ENCODE data around the gene GARNL3.

GARNL3 gene

DNA sequence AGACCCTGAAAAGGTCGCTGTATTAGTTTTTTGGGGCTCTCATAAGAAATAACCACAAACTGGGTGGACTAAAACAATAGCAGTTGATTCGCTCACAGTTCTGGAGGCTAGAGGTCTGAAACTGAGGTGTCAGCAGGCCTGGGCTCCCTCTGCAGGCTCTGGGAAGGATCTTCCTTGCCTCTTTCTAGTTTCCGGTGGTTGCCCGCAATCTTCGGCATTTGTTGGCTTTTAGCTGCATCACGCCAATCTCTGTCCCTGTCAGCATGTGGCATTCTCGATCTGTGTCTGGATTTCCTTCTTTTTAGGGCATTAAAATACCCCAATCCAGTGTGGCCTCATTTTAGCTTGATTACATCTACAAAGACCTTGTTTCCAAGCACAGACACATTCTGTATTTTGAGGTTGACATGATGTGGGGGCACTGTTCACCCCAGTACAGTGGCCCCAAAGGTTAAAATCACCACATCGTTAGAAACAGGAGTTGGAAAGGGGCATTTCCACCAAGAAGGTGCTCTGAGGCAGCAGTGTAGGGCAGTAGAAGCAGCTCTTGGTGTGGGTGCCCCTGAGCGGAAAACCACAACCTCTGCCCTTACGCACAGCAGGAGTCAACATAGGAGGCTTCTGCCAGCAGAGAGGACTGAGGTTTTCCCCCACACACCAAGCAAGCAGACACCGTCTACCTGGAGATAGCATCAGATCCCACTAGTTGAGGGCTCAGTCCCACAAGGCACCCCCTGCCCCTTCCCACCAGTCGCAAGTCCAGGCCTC lies 173.1 kb downstream of the GARNL3 start:
- no peak overlapping the region for H3K4me3 ChIP-seq (ENCODE audit: low read depth, low read length)
- TF ChIP-seq, protein P1, sequence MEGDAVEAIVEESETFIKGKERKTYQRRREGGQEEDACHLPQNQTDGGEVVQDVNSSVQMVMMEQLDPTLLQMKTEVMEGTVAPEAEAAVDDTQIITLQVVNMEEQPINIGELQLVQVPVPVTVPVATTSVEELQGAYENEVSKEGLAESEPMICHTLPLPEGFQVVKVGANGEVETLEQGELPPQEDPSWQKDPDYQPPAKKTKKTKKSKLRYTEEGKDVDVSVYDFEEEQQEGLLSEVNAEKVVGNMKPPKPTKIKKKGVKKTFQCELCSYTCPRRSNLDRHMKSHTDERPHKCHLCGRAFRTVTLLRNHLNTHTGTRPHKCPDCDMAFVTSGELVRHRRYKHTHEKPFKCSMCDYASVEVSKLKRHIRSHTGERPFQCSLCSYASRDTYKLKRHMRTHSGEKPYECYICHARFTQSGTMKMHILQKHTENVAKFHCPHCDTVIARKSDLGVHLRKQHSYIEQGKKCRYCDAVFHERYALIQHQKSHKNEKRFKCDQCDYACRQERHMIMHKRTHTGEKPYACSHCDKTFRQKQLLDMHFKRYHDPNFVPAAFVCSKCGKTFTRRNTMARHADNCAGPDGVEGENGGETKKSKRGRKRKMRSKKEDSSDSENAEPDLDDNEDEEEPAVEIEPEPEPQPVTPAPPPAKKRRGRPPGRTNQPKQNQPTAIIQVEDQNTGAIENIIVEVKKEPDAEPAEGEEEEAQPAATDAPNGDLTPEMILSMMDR (IDR thresholded peaks at IDR 0.05; ENCODE audit: insufficient read depth, low read depth, low read length, missing control alignments) = no peak
- DNase-seq (ENCODE audit: low read depth) = no peak

DNA sequence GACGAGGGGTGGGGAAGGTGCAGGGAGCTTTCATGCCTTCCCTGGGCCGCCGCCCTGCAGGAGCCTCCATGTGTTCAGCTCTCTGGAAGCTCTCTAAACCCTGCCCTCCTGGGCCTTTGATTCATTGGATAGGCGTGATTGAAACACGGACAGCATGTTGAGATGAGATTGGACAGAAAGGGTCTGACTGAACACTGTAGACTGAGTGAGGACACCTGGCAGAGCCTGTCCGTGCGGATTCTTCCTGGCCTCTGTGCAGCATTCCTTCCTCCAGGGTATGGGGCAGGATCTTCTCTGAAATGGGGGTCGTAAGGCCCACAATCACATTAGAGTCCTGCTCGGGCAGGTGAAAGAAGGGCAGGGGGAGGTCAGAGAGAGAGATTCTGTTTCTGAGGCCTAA lies 173.8 kb downstream of the GARNL3 start:
- TF ChIP-seq, protein P1 (IDR thresholded peaks at IDR 0.05; ENCODE audit: insufficient read depth, low read depth, low read length, missing control alignments) = no peak

More for the DNA sequence above, 173.8 kb downstream of the GARNL3 start:
- no peak overlapping the region for H3K4me3 ChIP-seq (ENCODE audit: low read depth, low read length)
- DNase-seq (ENCODE audit: low read depth) = no peak

All from GM12865 (cell line).